Endothelial cell of umbilical vein (primary cell): ENCODE results near the gene GPATCH4. TPM values are rescaled to one million over a fixed set of nuclear protein-coding genes. Genes with fewer than 3 reads are reported as not detected.

Source experiments
- BruUV-seq: library from RNA; stranded (reverse); fragments of 400-500 nt; replicated peaks from 2 replicates; lab custom pipeline; 2021; lab: Mats Ljungman, UMichigan
- CTCF ChIA-PET: fragments of 300-600, 350-600 bp; sonication (Branson Sonifier 250); formaldehyde crosslinking; loops from one replicate; lab custom pipeline; 2021; ENCODE audit warnings: antibody characterized with exemption, inconsistent platforms; lab: Charles Lee
- POLR2A ChIA-PET: fragments of 300-600, 350-600 bp; sonication (Branson Sonifier 250); formaldehyde crosslinking; loops from one replicate; lab custom pipeline; 2021; ENCODE audit warnings: antibody characterized with exemption, inconsistent platforms; lab: Charles Lee
- DNase-seq: peaks from one replicate; pipeline ENCODE4 v3.0.0-alpha.2; 2011; ENCODE audit warnings: low read depth, low spot score
- FAIRE-seq: peaks from 2 replicates; lab custom pipeline; 2011; peaks lifted over from hg19 to GRCh38; lab: Jason Lieb, UNC
- H2AFZ ChIP-seq: 2 replicates; pipeline ENCODE4 v1.6.0; 2012; ENCODE audit warnings: low read depth, low read length, control low read depth, inconsistent platforms
- H3K27ac ChIP-seq: 2 replicates; pipeline ENCODE4 v1.5.1; 2011; ENCODE audit warnings: low read depth, mild to moderate bottlenecking, control low read depth, low read length, moderate library complexity; ENCODE audit not compliant: insufficient read depth
- H3K27me3 ChIP-seq, 2 experiments: 2 replicates each; pipeline versions ENCODE4 v1.6.0 to v1.6.1; 2011; ENCODE audit warnings: low read length in 2 of 2, mixed read lengths in 1 of 2; ENCODE audit not compliant: control insufficient read depth in 2 of 2, insufficient read depth in 2 of 2
- H3K36me3 ChIP-seq, 2 experiments: 2 replicates in 1 of 2; 3 replicates in 1 of 2; pipeline ENCODE4 v1.5.1; 2011; ENCODE audit warnings: low read length in 2 of 2, mild to moderate bottlenecking in 1 of 2, moderate library complexity in 1 of 2; ENCODE audit not compliant: control insufficient read depth in 2 of 2, insufficient read depth in 2 of 2; ENCODE audit errors: extremely low read depth in 1 of 2
- H3K4me1 ChIP-seq: 3 replicates; pipeline ENCODE4 v1.5.1; 2011; ENCODE audit warnings: mild to moderate bottlenecking, low read length; ENCODE audit not compliant: control insufficient read depth, insufficient read depth; ENCODE audit errors: extremely low read depth
- H3K4me2 ChIP-seq: 2 replicates; pipeline ENCODE4 v1.6.1; 2011; ENCODE audit warnings: low read length, control low read depth, mixed read lengths; ENCODE audit not compliant: insufficient read depth
- H3K4me3 ChIP-seq, 3 experiments: fragments of 200-600 bp in 1 of 3; sonication (generic), shearing (Covaris generic) in 1 of 3; replicated peaks in 1 of 3; 2 replicates each; pipeline ENCODE4 v1.5.1; 2011 to 2016; ENCODE audit warnings: control low read depth in 3 of 3, low read length in 3 of 3, mild to moderate bottlenecking in 2 of 3, inconsistent platforms in 1 of 3, low read depth in 1 of 3, moderate library complexity in 1 of 3; ENCODE audit not compliant: insufficient read depth in 1 of 3
- H3K79me2 ChIP-seq: 2 replicates; pipeline ENCODE4 v1.6.0; 2012; ENCODE audit warnings: low read length, inconsistent platforms; ENCODE audit not compliant: control insufficient read depth, insufficient read depth
- H3K9ac ChIP-seq: replicated peaks from 2 replicates; pipeline ENCODE3; 2011; ENCODE audit warnings: low read length, control low read depth; ENCODE audit not compliant: insufficient read depth; ENCODE audit errors: extremely low read depth
- H3K9me1 ChIP-seq: replicated peaks from 3 replicates; pipeline ENCODE4 v1.6.0; 2011; ENCODE audit warnings: mild to moderate bottlenecking, low read length; ENCODE audit not compliant: control insufficient read depth, insufficient read depth; ENCODE audit errors: extremely low read depth
- H3K9me3 ChIP-seq: replicated peaks from 2 replicates; pipeline ENCODE4 v1.5.1; 2012; ENCODE audit warnings: low read length, inconsistent platforms; ENCODE audit not compliant: control insufficient read depth, insufficient read depth
- H4K20me1 ChIP-seq: replicated peaks from 2 replicates; pipeline ENCODE3; 2011; ENCODE audit warnings: mild to moderate bottlenecking, low read length; ENCODE audit not compliant: control insufficient read depth, insufficient read depth; ENCODE audit errors: extremely low read depth
- CTCF ChIP-seq, 2 donors: IDR thresholded peaks; 1 replicate in 1 of 2; 2 replicates in 1 of 2; pipeline ENCODE4 v1.5.1; 2011; ENCODE audit warnings: low read length in 2 of 2, mild to moderate bottlenecking in 2 of 2, moderate library complexity in 2 of 2, control low read depth in 1 of 2, inconsistent platforms in 1 of 2, low read depth in 1 of 2; ENCODE audit not compliant: insufficient read depth in 1 of 2; ENCODE audit errors: extremely low read depth in 1 of 2
- EZH2 ChIP-seq: IDR thresholded peaks from 2 replicates; pipeline ENCODE4 v1.6.1; 2012; ENCODE audit warnings: borderline replicate concordance, low read depth, mild to moderate bottlenecking, moderate library complexity, low read length, inconsistent platforms; ENCODE audit not compliant: severe bottlenecking
- FOS ChIP-seq: IDR thresholded peaks from 2 replicates; pipeline ENCODE4 v1.6.1; 2011; ENCODE audit warnings: mild to moderate bottlenecking, low read length, moderate library complexity, borderline replicate concordance; ENCODE audit not compliant: insufficient read depth
- GATA2 ChIP-seq: IDR thresholded peaks from 2 replicates; pipeline ENCODE4 v1.7.0; 2011; ENCODE audit warnings: low read depth, mild to moderate bottlenecking, moderate library complexity, mixed read lengths, low read length; ENCODE audit not compliant: insufficient read length, insufficient read depth
- JUN ChIP-seq: IDR thresholded peaks from 2 replicates; pipeline ENCODE4 v1.6.1; 2011; ENCODE audit warnings: borderline replicate concordance, low read depth; ENCODE audit not compliant: insufficient read length, insufficient read depth
- MAX ChIP-seq: IDR thresholded peaks from 2 replicates; pipeline ENCODE4 v1.6.1; 2011; ENCODE audit not compliant: insufficient read depth, insufficient read length
- MYC ChIP-seq: IDR thresholded peaks from one replicate; pipeline ENCODE4 v1.6.1; 2011; ENCODE audit warnings: mild to moderate bottlenecking, low read depth, low read length
- POLR2A ChIP-seq: IDR thresholded peaks from 2 replicates; pipeline ENCODE4 v1.6.1; 2012; ENCODE audit warnings: low read depth, mild to moderate bottlenecking, control low read depth, low read length
- POLR2AphosphoS5 ChIP-seq: IDR thresholded peaks from 2 replicates; pipeline ENCODE4 v1.6.1; 2012; ENCODE audit warnings: low read depth, mild to moderate bottlenecking, control low read depth, low read length, moderate library complexity; ENCODE audit not compliant: insufficient read depth
- dilution Hi-C: fragments of 300-500 bp; cut with MboI; formaldehyde crosslinking; loops from one replicate; pipeline ENCODE4 v1.15.0; 2019; ENCODE audit warnings: low sequenced_read_pairs; ENCODE audit not compliant: extremely low pct_ligation_motif_present
- intact Hi-C: fragments of 100-400 bp; cut with micrococcal nuclease; formaldehyde crosslinking; loops from one replicate; pipeline ENCODE4 v1.10.0; 2022
- polyA plus RNA-seq, 4 experiments: library from polyadenylated mRNA; depleted of rRNA in 3 of 4; stranded (reverse) in 3 of 4; unstranded in 1 of 4; fragments of >200 nt; gene quantifications; 2 replicates each; pipeline versions ENCODE4 v1.2.1 to v1.2.3, GENCODE V29; 2011 to 2012; ENCODE audit warnings: missing spikeins in 1 of 4
- total RNA-seq: library from RNA; stranded (reverse); gene quantifications from 2 replicates; pipeline ENCODE4 v1.2.3, GENCODE V29; 2021

Gene GPATCH4
- total and polyA plus RNA-seq, 2 donors (not counting 3 experiments of a cell fraction or from before 2014, with no cell fraction given): 22.4 to 29.2 TPM

GRCh38 chr1:156559797-156560385 lies 41.4 kb downstream of the GPATCH4 start:
- H3K36me3 ChIP-seq: peaks cover 12 to 20% of the 10 kb centered on the region in 2 experiments
- no peaks in the 10 kb centered on the region for H3K9me1 ChIP-seq
- no peaks in the 10 kb centered on the region for H3K4me1 ChIP-seq
- H4K20me1 ChIP-seq: no peaks in the 10 kb centered on the region
- no peak overlapping the region for H3K27ac ChIP-seq
- TF ChIP-seq MAX (no peak), MYC (no peak), GATA2 (no peak), CTCF (IDR thresholded peaks at IDR 0.05; ENCODE audit: extremely low read depth in 1 of 2, insufficient read depth in 1 of 2, low read depth in 1 of 2, low read length in 2 of 2) (no peak), EZH2 (no peak), FOS (no peak), POLR2A (no peak), JUN (no peak), POLR2AphosphoS5 (no peak)
- no peak overlapping the region for H3K4me3 ChIP-seq
- POLR2A ChIA-PET: no interaction called here
- no peak overlapping the region for H3K4me2 ChIP-seq
- H3K79me2 ChIP-seq: no peaks in the 10 kb centered on the region
- DNase-seq (no peak), FAIRE-seq (no peak)
- CTCF ChIA-PET: interaction anchor here (1.6 kb wide), 1 partner anchor 79 kb away, joined by 5 read pairs; no protein-coding TSS in a partner anchor
- dilution Hi-C loops: no loop called here
- intact Hi-C loops: loop anchor here (10.0 kb wide), 1 partner anchor 1075 kb away; no protein-coding TSS in a partner anchor
- H3K9ac ChIP-seq: no peak overlapping the region
- no peaks in the 10 kb centered on the region for H3K27me3 ChIP-seq
- BruUV-seq: no TSS peak
- no peak overlapping the region for H2AFZ ChIP-seq
- H3K9me3 ChIP-seq: no peaks in the 10 kb centered on the region
